Caco-2 (cell line): ENCODE results near the gene DYNC2LI1. TPM values are rescaled to one million over a fixed set of nuclear protein-coding genes. Genes with fewer than 3 reads are reported as not detected.

Experiments used
- BruUV-seq: library from RNA; stranded (reverse); fragments of 400-500 nt; replicated peaks from 2 replicates; lab custom pipeline; 2021; lab: Mats Ljungman, UMichigan
- CTCF ChIA-PET: fragments of 300-600 bp; sonication (Branson Sonifier 250); formaldehyde crosslinking; loops from one replicate; lab custom pipeline; 2022; ENCODE audit warnings: antibody characterized with exemption; lab: Charles Lee
- POLR2A ChIA-PET: fragments of 300-600 bp; sonication (Branson Sonifier 250); formaldehyde crosslinking; loops from one replicate; lab custom pipeline; 2022; ENCODE audit warnings: antibody characterized with exemption; lab: Charles Lee
- DNase-seq, 2 experiments: peaks; one replicate each; pipeline versions ENCODE4 v3.0.0 to v3.0.0-alpha.2; 2020 to 2022
- H3K27me3 ChIP-seq: replicated peaks from 2 replicates; pipeline ENCODE4 v1.6.0; 2011; ENCODE audit warnings: low read length; ENCODE audit not compliant: control insufficient read depth, insufficient read depth
- H3K36me3 ChIP-seq: 2 replicates; pipeline ENCODE4 v1.5.1; 2011; ENCODE audit warnings: low read length; ENCODE audit not compliant: control insufficient read depth, insufficient read depth
- H3K4me1 ChIP-seq: fragments of 250-450 bp; sonication (Bioruptor Pico); 2 replicates; pipeline ENCODE4 v1.5.1; 2020; ENCODE audit warnings: mild to moderate bottlenecking
- H3K4me3 ChIP-seq: 2 replicates; pipeline ENCODE4 v1.5.1; 2011; ENCODE audit warnings: low read depth, mild to moderate bottlenecking, control low read depth, low read length
- H3K9me3 ChIP-seq: fragments of 250-450 bp; sonication (Bioruptor Pico); 2 replicates; pipeline ENCODE4 v1.5.1; 2020; ENCODE audit warnings: mild to moderate bottlenecking, moderate library complexity
- H3K27ac Mint-ChIP-seq: one replicate; pipeline ENCODE4 v1.8.0; 2022; ENCODE audit warnings: mixed read lengths; ENCODE audit not compliant: unreplicated experiment
- H3K27me3 Mint-ChIP-seq: one replicate; pipeline ENCODE4 v1.8.0; 2022; ENCODE audit warnings: mixed read lengths; ENCODE audit not compliant: insufficient read depth, unreplicated experiment
- H3K36me3 Mint-ChIP-seq: one replicate; pipeline ENCODE4 v1.8.0; 2022; ENCODE audit warnings: mild to moderate bottlenecking, mixed read lengths; ENCODE audit not compliant: insufficient read depth, unreplicated experiment
- H3K4me1 Mint-ChIP-seq: one replicate; pipeline ENCODE4 v1.8.0; 2022; ENCODE audit warnings: low read depth, mixed read lengths; ENCODE audit not compliant: unreplicated experiment
- H3K4me3 Mint-ChIP-seq: one replicate; pipeline ENCODE4 v1.8.0; 2022; ENCODE audit warnings: mild to moderate bottlenecking, moderate library complexity, mixed read lengths; ENCODE audit not compliant: unreplicated experiment
- H3K9me3 Mint-ChIP-seq: one replicate; pipeline ENCODE4 v1.8.0; 2022; ENCODE audit warnings: mixed read lengths; ENCODE audit not compliant: unreplicated experiment
- CTCF ChIP-seq, 2 experiments: fragments of 200-600 bp in 1 of 2; IDR thresholded peaks; 1 replicate in 1 of 2; 2 replicates in 1 of 2; pipeline versions ENCODE4 v1.5.1 to v1.8.0; 2011 to 2022; ENCODE audit warnings: antibody characterized with exemption in 1 of 2, control low read depth in 1 of 2, inconsistent platforms in 1 of 2, low read depth in 1 of 2, low read length in 1 of 2, mild to moderate bottlenecking in 1 of 2, moderate library complexity in 1 of 2; ENCODE audit not compliant: insufficient read depth in 1 of 2, severe bottlenecking in 1 of 2, unreplicated experiment in 1 of 2
- intact Hi-C: fragments of 100-400 bp; cut with micrococcal nuclease; formaldehyde crosslinking; loops from one replicate; pipeline ENCODE4 v1.10.0; 2022; ENCODE audit not compliant: unreplicated experiment
- total RNA-seq: library from RNA; stranded (reverse); gene quantifications from 2 replicates; pipeline ENCODE4 v1.2.3, GENCODE V29; 2022

Gene DYNC2LI1
- total RNA-seq, 1 experiment from 2014 or later, result 8.3 TPM

GRCh38 chr2:43798300-43798699 lies 24.5 kb downstream of the DYNC2LI1 start:
- no peak overlapping the region for H3K4me3 Mint-ChIP-seq
- CTCF ChIA-PET, result interaction anchor here (0.6 to 1.1 kb wide), 2 partner anchors 25 to 56 kb away, joined by 3 to 4 read pairs; partner anchors contain the start of gene DYNC2LI1
- Histone ChIP-seq H3K4me3 (no peak overlapping the region), H3K4me1 (no peaks in the 10 kb centered on the region), H3K9me3 (no peaks in the 10 kb centered on the region), H3K27me3 (no peaks in the 10 kb centered on the region), H3K36me3 (no peaks in the 10 kb centered on the region)
- DNase-seq, result no peak
- no peak overlapping the region for H3K27ac Mint-ChIP-seq
- H3K9me3 Mint-ChIP-seq, result no peaks in the 10 kb centered on the region
- no TSS peak for BruUV-seq
- no peaks in the 10 kb centered on the region for H3K27me3 Mint-ChIP-seq
- H3K36me3 Mint-ChIP-seq, result peaks cover 6% of the 10 kb centered on the region
- peak; percentile 33 to 46 for TF ChIP-seq CTCF (IDR thresholded peaks at IDR 0.05; ENCODE audit: insufficient read depth in 1 of 2, low read depth in 1 of 2, low read length in 1 of 2, severe bottlenecking in 1 of 2, unreplicated experiment in 1 of 2)
- POLR2A ChIA-PET, result no interaction called here
- intact Hi-C loops, result no loop called here
- no peaks in the 10 kb centered on the region for H3K4me1 Mint-ChIP-seq

- no peak overlapping the region for H3K4me3 Mint-ChIP-seq
- H3K27ac Mint-ChIP-seq, result no peak overlapping the region
- H3K36me3 Mint-ChIP-seq, result peaks cover 6% of the 10 kb centered on the region
- intact Hi-C loops, result no loop called here
- Histone ChIP-seq H3K9me3 (no peaks in the 10 kb centered on the region), H3K27me3 (no peaks in the 10 kb centered on the region), H3K4me1 (no peaks in the 10 kb centered on the region), H3K4me3 (no peak overlapping the region), H3K36me3 (no peaks in the 10 kb centered on the region)
- ChIA-PET POLR2A (interaction anchor here (0.6 kb wide), 1 partner anchor 33 kb away, joined by 3 read pairs; no protein-coding TSS in a partner anchor), CTCF (no interaction called here)
- H3K27me3 Mint-ChIP-seq, result no peaks in the 10 kb centered on the region
- no peak for TF ChIP-seq CTCF (IDR thresholded peaks at IDR 0.05; ENCODE audit: insufficient read depth in 1 of 2, low read depth in 1 of 2, low read length in 1 of 2, severe bottlenecking in 1 of 2, unreplicated experiment in 1 of 2)
- no peak for DNase-seq
- no peaks in the 10 kb centered on the region for H3K4me1 Mint-ChIP-seq
- no TSS peak for BruUV-seq
- H3K9me3 Mint-ChIP-seq, result no peaks in the 10 kb centered on the region
Measured at GRCh38 chr2:43800894-43801293, 27.1 kb downstream of the DYNC2LI1 start.

GRCh38 chr2:43802135-43802534 lies 28.3 kb downstream of the DYNC2LI1 start:
- peaks cover 9% of the 10 kb centered on the region for H3K4me1 Mint-ChIP-seq
- H3K9me3 Mint-ChIP-seq, result no peaks in the 10 kb centered on the region
- Histone ChIP-seq H3K9me3 (no peaks in the 10 kb centered on the region), H3K4me1 (peaks cover 12% of the 10 kb centered on the region; the same call in 1 of the 2 replicates), H3K27me3 (no peaks in the 10 kb centered on the region), H3K4me3 (no peak overlapping the region), H3K36me3 (no peaks in the 10 kb centered on the region)
- no peak for DNase-seq
- no peak overlapping the region for H3K27ac Mint-ChIP-seq
- TF ChIP-seq CTCF (IDR thresholded peaks at IDR 0.05; ENCODE audit: insufficient read depth in 1 of 2, low read depth in 1 of 2, low read length in 1 of 2, severe bottlenecking in 1 of 2, unreplicated experiment in 1 of 2), result no peak
- peaks cover 6% of the 10 kb centered on the region for H3K36me3 Mint-ChIP-seq
- no peaks in the 10 kb centered on the region for H3K27me3 Mint-ChIP-seq
- intact Hi-C loops, result loop anchor here (1.0 kb wide), 1 partner anchor 76 kb away; no protein-coding TSS in a partner anchor
- CTCF ChIA-PET, result interaction anchor here (0.6 to 1.4 kb wide), 3 partner anchors 41 to 82 kb away, joined by 3 to 5 read pairs (median 3); no protein-coding TSS in a partner anchor
- no TSS peak for BruUV-seq
- POLR2A ChIA-PET, result no interaction called here
- H3K4me3 Mint-ChIP-seq, result no peak overlapping the region
